Measurements from ENCODE around the gene PIP4K2A. TPM values are rescaled to one million over a fixed set of nuclear protein-coding genes. Genes with fewer than 3 reads are reported as not detected.

Gene PIP4K2A
- total RNA-seq, 4 donors from 2014 or later: 7.4 to 60.3 (median 9.9) TPM

DNA sequence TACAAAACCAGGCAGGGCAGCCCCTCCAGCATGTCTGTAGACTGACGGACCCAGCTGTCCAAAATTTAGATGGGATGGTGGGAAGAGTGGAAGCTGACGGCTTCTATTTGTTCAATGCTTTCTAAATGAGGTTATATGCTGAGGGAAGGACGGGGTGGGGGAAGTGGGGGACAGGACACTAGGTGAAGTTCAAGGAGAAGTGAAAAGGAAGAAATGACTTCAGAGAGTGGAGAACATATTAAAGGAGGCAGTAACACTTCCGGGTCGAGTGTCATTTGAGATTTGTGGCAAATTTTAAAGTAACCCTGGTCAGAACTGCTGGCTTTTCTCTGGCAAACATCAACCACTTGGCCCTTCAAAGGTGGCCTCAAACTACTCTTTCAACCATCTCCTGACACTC is 9.4 kb downstream of the PIP4K2A start:
- Histone ChIP-seq H3K36me3 (no peaks in the 10 kb centered on the region), H3K27me3 (no peaks in the 10 kb centered on the region), H3K4me1 (peaks cover 4% of the 10 kb centered on the region), H3K27ac (no peak overlapping the region), H3K9me3 (no peaks in the 10 kb centered on the region), H3K4me3 (no peak overlapping the region)
- TF ChIP-seq, protein P1, sequence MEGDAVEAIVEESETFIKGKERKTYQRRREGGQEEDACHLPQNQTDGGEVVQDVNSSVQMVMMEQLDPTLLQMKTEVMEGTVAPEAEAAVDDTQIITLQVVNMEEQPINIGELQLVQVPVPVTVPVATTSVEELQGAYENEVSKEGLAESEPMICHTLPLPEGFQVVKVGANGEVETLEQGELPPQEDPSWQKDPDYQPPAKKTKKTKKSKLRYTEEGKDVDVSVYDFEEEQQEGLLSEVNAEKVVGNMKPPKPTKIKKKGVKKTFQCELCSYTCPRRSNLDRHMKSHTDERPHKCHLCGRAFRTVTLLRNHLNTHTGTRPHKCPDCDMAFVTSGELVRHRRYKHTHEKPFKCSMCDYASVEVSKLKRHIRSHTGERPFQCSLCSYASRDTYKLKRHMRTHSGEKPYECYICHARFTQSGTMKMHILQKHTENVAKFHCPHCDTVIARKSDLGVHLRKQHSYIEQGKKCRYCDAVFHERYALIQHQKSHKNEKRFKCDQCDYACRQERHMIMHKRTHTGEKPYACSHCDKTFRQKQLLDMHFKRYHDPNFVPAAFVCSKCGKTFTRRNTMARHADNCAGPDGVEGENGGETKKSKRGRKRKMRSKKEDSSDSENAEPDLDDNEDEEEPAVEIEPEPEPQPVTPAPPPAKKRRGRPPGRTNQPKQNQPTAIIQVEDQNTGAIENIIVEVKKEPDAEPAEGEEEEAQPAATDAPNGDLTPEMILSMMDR (IDR thresholded peaks at IDR 0.05): no peak
- TF ChIP-seq POLR2A (IDR thresholded peaks at IDR 0.05) (no peak), EP300 (IDR thresholded peaks at IDR 0.05) (no peak), POLR2AphosphoS5 (IDR thresholded peaks at IDR 0.05) (no peak)
- 81% methylated on average over 5 of the region's 5 CpGs for WGBS
- DNase-seq (ENCODE audit: low spot score in 2 of 2): no peak

DNA sequence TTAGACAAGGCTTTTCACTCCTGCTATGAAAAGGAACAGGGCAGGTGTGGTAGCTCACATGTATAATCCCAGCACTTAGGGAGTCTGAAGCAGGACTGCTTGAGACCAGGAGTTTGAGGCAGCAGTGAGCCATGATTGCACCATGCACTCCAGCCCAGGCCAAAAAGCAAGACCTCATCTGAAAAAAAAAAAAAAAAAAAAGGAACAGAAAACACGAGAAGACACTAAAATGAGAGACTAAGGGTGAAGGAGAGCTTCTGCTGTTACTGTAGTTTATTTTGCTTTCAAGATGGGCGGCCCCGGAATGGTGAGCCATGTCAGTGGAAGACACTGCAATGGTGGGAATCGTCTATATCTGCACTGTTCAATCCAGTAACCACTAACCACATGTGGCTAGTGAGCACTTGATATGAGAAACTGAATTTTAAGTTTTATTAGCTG is 9.9 kb downstream of the PIP4K2A start:
- DNase-seq (ENCODE audit: low spot score in 2 of 2): no peak
- H3K4me3 ChIP-seq: no peak overlapping the region
- TF ChIP-seq POLR2AphosphoS5 (IDR thresholded peaks at IDR 0.05): no peak
- no peak for TF ChIP-seq POLR2A (IDR thresholded peaks at IDR 0.05)
- TF ChIP-seq, protein P1 (IDR thresholded peaks at IDR 0.05): no peak
- no peak for TF ChIP-seq EP300 (IDR thresholded peaks at IDR 0.05)
- no peaks in the 10 kb centered on the region for H3K36me3 ChIP-seq
- no peak overlapping the region for H3K27ac ChIP-seq
- no peaks in the 10 kb centered on the region for H3K9me3 ChIP-seq
- 74% methylated on average over 4 of the region's 4 CpGs for WGBS
- H3K27me3 ChIP-seq: no peaks in the 10 kb centered on the region
- H3K4me1 ChIP-seq: peaks cover 5% of the 10 kb centered on the region

DNA sequence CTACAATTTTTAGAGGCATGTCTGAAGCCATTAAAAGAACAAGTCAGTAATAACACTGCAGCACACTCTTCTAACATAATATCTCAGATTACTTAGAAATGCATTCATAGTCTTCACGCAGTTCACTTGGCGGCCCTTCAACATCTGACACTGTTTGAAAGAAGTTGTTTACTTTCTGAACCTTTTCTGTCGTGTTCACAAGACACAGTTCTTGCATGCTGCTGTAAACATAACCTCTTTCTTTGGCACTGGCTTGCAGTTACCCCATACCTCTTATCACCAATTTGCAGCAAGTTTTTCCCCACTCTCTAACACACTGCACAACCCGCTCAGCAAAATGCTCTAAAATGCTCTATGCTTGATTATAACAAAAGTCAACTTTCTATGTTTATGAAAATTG is 12.0 kb downstream of the PIP4K2A start:
- WGBS: 88% methylated on average over 4 of the region's 4 CpGs
- Histone ChIP-seq H3K36me3 (no peaks in the 10 kb centered on the region), H3K9me3 (no peaks in the 10 kb centered on the region), H3K4me3 (no peak overlapping the region), H3K27ac (no peak overlapping the region), H3K27me3 (no peaks in the 10 kb centered on the region), H3K4me1 (peaks cover 14% of the 10 kb centered on the region)
- TF ChIP-seq POLR2AphosphoS5 (IDR thresholded peaks at IDR 0.05) (no peak), EP300 (IDR thresholded peaks at IDR 0.05) (no peak), POLR2A (IDR thresholded peaks at IDR 0.05) (no peak)
- TF ChIP-seq, protein P1 (IDR thresholded peaks at IDR 0.05): no peak
- no peak for DNase-seq (ENCODE audit: low spot score in 2 of 2)

DNA sequence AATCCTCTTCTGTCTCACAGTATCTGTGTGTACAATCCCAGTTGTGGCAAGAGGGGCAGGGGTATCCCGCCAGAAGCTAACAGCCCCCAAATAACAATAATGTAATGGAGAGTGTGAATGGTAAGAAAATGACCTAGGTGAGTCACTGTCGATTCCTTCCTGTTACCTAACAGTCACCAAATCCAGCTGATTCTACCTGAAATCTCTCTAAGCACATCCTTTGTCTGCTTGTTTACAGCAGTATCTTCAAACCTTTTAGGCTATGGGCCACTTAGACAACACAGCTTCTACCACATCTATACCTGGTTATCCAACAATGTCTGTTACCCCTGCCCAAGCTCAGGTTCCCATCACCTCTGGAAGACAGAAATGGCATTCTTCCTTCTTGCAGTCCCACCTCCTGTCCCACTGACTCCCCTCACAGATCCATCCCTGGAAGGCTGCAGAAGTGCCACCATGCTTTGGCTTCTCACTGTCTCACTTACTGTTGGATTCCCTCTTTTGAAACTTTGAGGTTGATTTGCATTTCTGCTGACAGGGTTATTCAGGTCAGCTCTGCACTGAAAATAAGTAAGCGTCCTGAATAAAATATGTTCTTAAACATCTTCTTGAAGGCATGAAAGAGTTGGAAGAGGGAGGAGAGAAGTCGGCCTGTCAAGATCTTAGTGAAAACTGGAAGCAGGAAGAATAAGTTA is 13.1 kb downstream of the PIP4K2A start:
- DNase-seq (ENCODE audit: low spot score in 2 of 2): no peak
- no peak for TF ChIP-seq POLR2A (IDR thresholded peaks at IDR 0.05)
- TF ChIP-seq, protein P1 (IDR thresholded peaks at IDR 0.05): no peak
- no peak for TF ChIP-seq EP300 (IDR thresholded peaks at IDR 0.05)
- TF ChIP-seq POLR2AphosphoS5 (IDR thresholded peaks at IDR 0.05): no peak
- Histone ChIP-seq H3K4me3 (no peak overlapping the region), H3K27ac (no peak overlapping the region), H3K36me3 (no peaks in the 10 kb centered on the region), H3K9me3 (no peaks in the 10 kb centered on the region), H3K27me3 (no peaks in the 10 kb centered on the region), H3K4me1 (peaks cover 14% of the 10 kb centered on the region)
- 83% methylated on average over 4 of the region's 4 CpGs for WGBS

DNA sequence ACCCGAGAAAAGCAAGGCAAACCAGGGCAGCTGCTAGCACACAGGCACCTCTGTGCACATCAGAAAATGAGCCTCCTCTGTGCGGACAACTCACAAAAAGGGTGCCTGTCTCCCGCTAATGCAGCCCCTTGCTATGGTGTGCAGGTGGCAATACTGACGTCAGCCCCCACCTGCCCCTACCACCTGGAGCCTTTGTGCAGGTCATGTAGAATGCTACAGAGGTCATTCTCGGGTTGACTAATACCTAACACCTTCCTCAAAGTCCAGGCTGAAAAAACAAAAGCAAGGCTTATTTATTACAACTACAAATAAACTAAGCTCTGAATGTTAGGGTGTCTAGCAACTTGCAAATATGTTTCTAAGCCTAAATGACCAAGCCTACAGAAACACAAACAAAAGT is 13.9 kb downstream of the PIP4K2A start:
- no peak for DNase-seq (ENCODE audit: low spot score in 2 of 2)
- Histone ChIP-seq H3K27ac (no peak overlapping the region), H3K27me3 (no peaks in the 10 kb centered on the region), H3K9me3 (no peaks in the 10 kb centered on the region), H3K4me3 (no peak overlapping the region), H3K36me3 (no peaks in the 10 kb centered on the region), H3K4me1 (peaks cover 14% of the 10 kb centered on the region)
- TF ChIP-seq, protein P1 (IDR thresholded peaks at IDR 0.05): no peak
- TF ChIP-seq POLR2A (IDR thresholded peaks at IDR 0.05): no peak
- TF ChIP-seq POLR2AphosphoS5 (IDR thresholded peaks at IDR 0.05): no peak
- no peak for TF ChIP-seq EP300 (IDR thresholded peaks at IDR 0.05)
- WGBS: 94% methylated on average over 5 of the region's 5 CpGs

All from suprapubic skin (tissue), 4 donors.